Ascending aorta (tissue), 2 donors: ENCODE data around the gene PAK4. TPM values are rescaled to one million over a fixed set of nuclear protein-coding genes. Genes with fewer than 3 reads are reported as not detected.

Experiments
- DNase-seq, 2 donors: peaks; one replicate each; pipeline ENCODE4 v3.0.0-alpha.2; 2019; ENCODE audit warnings: low spot score in 2 of 2
- H3K27ac ChIP-seq, 2 donors: fragments of 200-600 bp; sonication (generic); one replicate each; pipeline ENCODE4 v1.5.1; 2016 to 2017; ENCODE audit warnings: mild to moderate bottlenecking in 1 of 2
- H3K27me3 ChIP-seq: fragments of 200-600 bp; sonication (generic); one replicate; pipeline ENCODE4 v1.5.1; 2017
- H3K36me3 ChIP-seq, 2 donors: fragments of 200-600 bp; sonication (generic); one replicate each; pipeline ENCODE4 v1.5.1; 2016
- H3K4me1 ChIP-seq, 2 donors: fragments of 200-600 bp; sonication (generic); one replicate each; pipeline ENCODE4 v1.5.1; 2016 to 2017; ENCODE audit warnings: mild to moderate bottlenecking in 1 of 2
- H3K4me3 ChIP-seq, 2 donors: fragments of 200-600 bp; sonication (generic); one replicate each; pipeline ENCODE4 v1.5.1; 2016 to 2017; ENCODE audit warnings: mild to moderate bottlenecking in 1 of 2
- H3K9me3 ChIP-seq, 2 donors: fragments of 200-600 bp; sonication (generic); one replicate each; pipeline ENCODE4 v1.5.1; 2016
- CTCF ChIP-seq, 3 experiments: fragments of 200-600 bp in 2 of 3; fragments of 450-650 bp in 1 of 3; sonication (generic) in 2 of 3; IDR thresholded peaks; one replicate each; pipeline ENCODE4 v1.5.1; 2016 to 2019; ENCODE audit warnings: antibody characterized with exemption in 3 of 3, mild to moderate bottlenecking in 1 of 3, moderate library complexity in 1 of 3
- intact Hi-C: fragments of 100-400 bp; cut with DNase I; formaldehyde crosslinking; loops from one replicate; pipeline ENCODE4 v1.15.1; 2023
- total RNA-seq: library from RNA; depleted of rRNA; stranded (reverse); fragments of >200 nt; gene quantifications from one replicate; pipeline ENCODE4 v1.1.0, GENCODE V29; 2016

Gene PAK4
- total RNA-seq, 1 donor from 2014 or later = 27.4 TPM

- Histone ChIP-seq H3K4me3 (no peak overlapping the region), H3K4me1 (no peaks in the 10 kb centered on the region), H3K9me3 (no peaks in the 10 kb centered on the region), H3K27ac (no peak overlapping the region), H3K27me3 (peaks cover 8% of the 10 kb centered on the region), H3K36me3 (no peaks in the 10 kb centered on the region)
- intact Hi-C loops = no loop called here
- DNase-seq = no peak
- no peak for TF ChIP-seq CTCF (IDR thresholded peaks at IDR 0.05)
These were observed 77.4 kb downstream of the PAK4 start for GRCh38 chr19:39202998-39203355.

- intact Hi-C loops = no loop called here
- peaks cover 8% of the 10 kb centered on the region for H3K27me3 ChIP-seq
- TF ChIP-seq CTCF (IDR thresholded peaks at IDR 0.05) = no peak
These were observed 78.1 kb downstream of the PAK4 start, which contains the start of gene SYCN for GRCh38 chr19:39203372-39204341. SYCN (minus strand) TSS chr19:39204263; CDS start chr19:39204254, 9 bp downstream.

GRCh38 chr19:39205449-39205764 lies 79.8 kb downstream of the PAK4 start:
- Histone ChIP-seq H3K9me3 (no peaks in the 10 kb centered on the region), H3K27me3 (peaks cover 8% of the 10 kb centered on the region)
- intact Hi-C loops = no loop called here

More at GRCh38 chr19:39203372-39204341, 78.1 kb downstream of the PAK4 start, which contains the start of gene SYCN:
- no peaks in the 10 kb centered on the region for H3K36me3 ChIP-seq
- H3K4me1 ChIP-seq = no peaks in the 10 kb centered on the region
- no peak for DNase-seq
- H3K27ac ChIP-seq = no peak within 1 kb of the TSS
- no peaks in the 10 kb centered on the region for H3K9me3 ChIP-seq
- H3K4me3 ChIP-seq = no peak within 1 kb of the TSS

DNA sequence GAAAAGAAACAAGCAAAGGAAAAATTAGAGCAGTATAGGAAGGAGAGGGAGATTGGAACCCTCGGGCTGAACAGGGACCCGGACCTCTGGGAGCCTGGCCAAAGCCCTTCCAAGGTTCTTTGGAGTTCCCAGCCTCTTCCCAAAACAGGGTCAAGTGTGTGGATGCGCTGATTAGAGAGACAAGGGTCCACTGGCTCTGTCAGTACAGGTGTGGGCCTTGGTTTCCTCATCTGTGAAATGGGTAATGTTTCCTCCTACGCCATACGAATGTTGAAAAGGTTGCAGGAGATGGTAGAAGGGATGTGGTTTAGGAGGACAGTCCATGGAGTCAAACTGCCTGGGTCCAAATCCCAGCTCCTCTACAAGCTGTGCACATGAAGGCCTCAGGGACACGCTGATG lies 80.5 kb downstream of the PAK4 start:
- Histone ChIP-seq H3K4me3 (no peak overlapping the region), H3K4me1 (no peaks in the 10 kb centered on the region), H3K9me3 (no peaks in the 10 kb centered on the region), H3K27ac (no peak overlapping the region), H3K27me3 (peaks cover 8% of the 10 kb centered on the region), H3K36me3 (no peaks in the 10 kb centered on the region)
- DNase-seq = no peak
- no peak for TF ChIP-seq CTCF (IDR thresholded peaks at IDR 0.05)
- intact Hi-C loops = no loop called here

More at GRCh38 chr19:39205449-39205764, 79.8 kb downstream of the PAK4 start:
- Histone ChIP-seq H3K36me3 (no peaks in the 10 kb centered on the region), H3K4me3 (no peak overlapping the region), H3K27ac (no peak overlapping the region), H3K4me1 (no peaks in the 10 kb centered on the region)
- DNase-seq = no peak
- no peak for TF ChIP-seq CTCF (IDR thresholded peaks at IDR 0.05)

- no peaks in the 10 kb centered on the region for H3K36me3 ChIP-seq
- peaks cover 8% of the 10 kb centered on the region for H3K27me3 ChIP-seq
These were observed 81.8 kb downstream of the PAK4 start for GRCh38 chr19:39207293-39207836.

More at GRCh38 chr19:39207293-39207836, 81.8 kb downstream of the PAK4 start:
- intact Hi-C loops = no loop called here
- TF ChIP-seq CTCF (IDR thresholded peaks at IDR 0.05) = no peak
- no peak overlapping the region for H3K4me3 ChIP-seq
- no peak overlapping the region for H3K27ac ChIP-seq
- H3K9me3 ChIP-seq = no peaks in the 10 kb centered on the region
- DNase-seq = no peak
- H3K4me1 ChIP-seq = no peaks in the 10 kb centered on the region
